Measurements from ENCODE around the gene KCNH3. TPM values are rescaled to one million over a fixed set of nuclear protein-coding genes. Genes with fewer than 3 reads are reported as not detected.

The KCNH3 gene
- total and polyA plus RNA-seq, 8 donors = 0.25 to 0.61 (median 0.49) TPM; not detected in 4

DNA sequence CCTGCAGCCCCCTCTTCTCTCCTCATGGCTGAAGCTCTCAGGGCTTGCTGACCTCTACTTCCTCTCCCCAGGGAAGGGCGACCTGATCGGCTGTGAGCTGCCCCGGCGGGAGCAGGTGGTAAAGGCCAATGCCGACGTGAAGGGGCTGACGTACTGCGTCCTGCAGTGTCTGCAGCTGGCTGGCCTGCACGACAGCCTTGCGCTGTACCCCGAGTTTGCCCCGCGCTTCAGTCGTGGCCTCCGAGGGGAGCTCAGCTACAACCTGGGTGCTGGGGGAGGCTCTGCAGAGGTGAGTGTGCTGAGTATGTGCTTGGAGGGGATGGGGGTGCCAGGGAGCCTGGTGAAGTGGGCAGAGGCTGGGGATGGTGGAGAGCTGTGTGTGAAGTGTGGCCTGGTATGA lies 15.4 kb downstream of the KCNH3 start:
- H3K4me3 ChIP-seq = no peak overlapping the region
- 71 to 81% (median 76%) methylated on average over 14 to 15 of the region's 15 CpGs for WGBS, 5 donors
- H3K27me3 ChIP-seq = peaks cover 0 to 12% (median 8%) of the 10 kb centered on the region in 3 donors
- no peak overlapping the region for H3K27ac ChIP-seq
- peaks cover under 1 to 5% (median 3%) of the 10 kb centered on the region in 4 donors for H3K4me1 ChIP-seq
- peaks cover 17 to 37% (median 34%) of the 10 kb centered on the region in 4 donors for H3K36me3 ChIP-seq
- DNase-seq = no peak
- intact Hi-C loops (cut with DNase I; ENCODE audit: low total_unique reads) = no loop called here
- H3K9me3 ChIP-seq = no peaks in the 10 kb centered on the region
- TF ChIP-seq, protein P1, sequence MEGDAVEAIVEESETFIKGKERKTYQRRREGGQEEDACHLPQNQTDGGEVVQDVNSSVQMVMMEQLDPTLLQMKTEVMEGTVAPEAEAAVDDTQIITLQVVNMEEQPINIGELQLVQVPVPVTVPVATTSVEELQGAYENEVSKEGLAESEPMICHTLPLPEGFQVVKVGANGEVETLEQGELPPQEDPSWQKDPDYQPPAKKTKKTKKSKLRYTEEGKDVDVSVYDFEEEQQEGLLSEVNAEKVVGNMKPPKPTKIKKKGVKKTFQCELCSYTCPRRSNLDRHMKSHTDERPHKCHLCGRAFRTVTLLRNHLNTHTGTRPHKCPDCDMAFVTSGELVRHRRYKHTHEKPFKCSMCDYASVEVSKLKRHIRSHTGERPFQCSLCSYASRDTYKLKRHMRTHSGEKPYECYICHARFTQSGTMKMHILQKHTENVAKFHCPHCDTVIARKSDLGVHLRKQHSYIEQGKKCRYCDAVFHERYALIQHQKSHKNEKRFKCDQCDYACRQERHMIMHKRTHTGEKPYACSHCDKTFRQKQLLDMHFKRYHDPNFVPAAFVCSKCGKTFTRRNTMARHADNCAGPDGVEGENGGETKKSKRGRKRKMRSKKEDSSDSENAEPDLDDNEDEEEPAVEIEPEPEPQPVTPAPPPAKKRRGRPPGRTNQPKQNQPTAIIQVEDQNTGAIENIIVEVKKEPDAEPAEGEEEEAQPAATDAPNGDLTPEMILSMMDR (IDR thresholded peaks at IDR 0.05) = no peak
- TF ChIP-seq POLR2A (IDR thresholded peaks at IDR 0.05) (no peak), POLR2AphosphoS5 (IDR thresholded peaks at IDR 0.05) (no peak), EP300 (IDR thresholded peaks at IDR 0.05) (no peak)

DNA sequence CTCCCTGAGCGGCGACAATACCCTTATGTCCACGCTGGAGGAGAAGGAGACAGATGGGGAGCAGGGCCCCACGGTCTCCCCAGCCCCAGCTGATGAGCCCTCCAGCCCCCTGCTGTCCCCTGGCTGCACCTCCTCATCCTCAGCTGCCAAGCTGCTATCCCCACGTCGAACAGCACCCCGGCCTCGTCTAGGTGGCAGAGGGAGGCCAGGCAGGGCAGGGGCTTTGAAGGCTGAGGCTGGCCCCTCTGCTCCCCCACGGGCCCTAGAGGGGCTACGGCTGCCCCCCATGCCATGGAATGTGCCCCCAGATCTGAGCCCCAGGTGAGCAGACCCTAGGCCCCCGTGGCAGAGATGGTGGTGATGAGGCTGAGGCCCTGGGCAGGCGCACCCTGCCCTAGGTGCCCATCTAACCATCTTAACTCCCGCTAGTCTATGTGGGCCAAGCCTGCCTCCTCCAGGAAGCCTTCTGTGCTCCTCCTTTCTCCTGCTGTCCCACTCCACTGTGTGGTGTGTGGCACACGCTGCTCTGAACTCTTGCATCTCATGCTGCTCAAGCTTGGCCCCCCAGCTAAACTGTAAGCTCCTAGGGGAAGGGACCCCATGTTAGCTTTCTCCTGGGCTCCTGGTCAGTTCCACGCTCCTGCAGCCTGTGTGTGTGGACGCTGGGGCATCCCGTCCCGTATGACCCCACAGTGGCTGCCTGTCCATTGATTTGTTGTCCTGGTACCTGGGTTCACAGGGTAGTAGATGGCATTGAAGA lies 17.0 kb downstream of the KCNH3 start:
- H3K9me3 ChIP-seq = no peaks in the 10 kb centered on the region
- no peak overlapping the region for H3K27ac ChIP-seq
- 76 to 91% (median 83%) methylated on average over 14 to 18 of the region's 18 CpGs for WGBS, 5 donors
- no peak overlapping the region for H3K4me3 ChIP-seq
- intact Hi-C loops (cut with DNase I; ENCODE audit: low total_unique reads) = no loop called here
- DNase-seq = no peak
- no peaks in the 10 kb centered on the region for H3K4me1 ChIP-seq
- TF ChIP-seq, protein P1 (IDR thresholded peaks at IDR 0.05) = no peak
- TF ChIP-seq POLR2A (IDR thresholded peaks at IDR 0.05) = no peak
- TF ChIP-seq EP300 (IDR thresholded peaks at IDR 0.05) = no peak
- TF ChIP-seq POLR2AphosphoS5 (IDR thresholded peaks at IDR 0.05) = no peak
- H3K27me3 ChIP-seq = no peaks in the 10 kb centered on the region
- H3K36me3 ChIP-seq = peaks cover 30 to 53% (median 50%) of the 10 kb centered on the region in 4 donors

DNA sequence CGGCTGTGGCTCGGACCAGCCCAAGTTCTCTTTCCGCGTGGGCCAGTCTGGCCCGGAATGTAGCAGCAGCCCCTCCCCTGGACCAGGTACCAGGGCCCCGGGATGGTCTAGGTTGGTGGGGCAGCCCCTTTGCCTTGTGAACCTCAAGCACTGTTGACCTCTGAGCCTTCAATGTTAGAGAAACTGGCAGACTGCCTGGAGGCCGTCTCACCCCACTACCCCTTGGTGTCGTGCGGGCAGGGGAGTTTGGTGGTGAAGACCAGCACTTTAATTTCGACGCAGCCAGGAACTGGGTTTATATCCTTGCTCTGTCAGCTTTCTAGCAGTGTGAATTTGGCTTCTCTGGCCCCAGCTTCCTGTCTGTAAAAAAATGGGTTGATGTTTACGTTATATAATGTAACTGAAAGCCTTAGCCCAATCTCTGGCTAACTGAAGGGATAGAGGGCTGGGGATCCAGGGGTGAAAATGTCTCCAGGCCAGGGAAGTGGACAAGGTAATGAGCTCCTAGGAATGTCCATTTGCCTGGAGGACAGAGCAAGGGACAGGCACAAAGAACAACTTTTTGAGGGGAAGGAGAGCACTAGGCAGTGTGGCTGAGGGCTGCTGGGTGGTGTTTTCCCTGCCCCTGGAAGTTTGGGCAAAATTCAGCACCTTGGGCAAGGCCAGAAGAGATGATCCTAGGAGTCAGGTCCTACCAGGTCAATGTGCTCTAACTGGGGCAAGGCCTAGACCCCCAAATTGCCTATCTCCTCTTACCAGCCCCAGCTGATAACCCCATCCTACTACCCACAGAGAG lies 17.8 kb downstream of the KCNH3 start:
- 69 to 80% (median 78%) methylated on average over 12 of the region's 12 CpGs for WGBS, 5 donors
- Histone ChIP-seq H3K27me3 (no peaks in the 10 kb centered on the region), H3K9me3 (no peaks in the 10 kb centered on the region), H3K4me1 (no peaks in the 10 kb centered on the region), H3K27ac (no peak overlapping the region), H3K36me3 (peaks cover 37 to 60% (median 58%) of the 10 kb centered on the region in 4 donors), H3K4me3 (no peak overlapping the region)
- DNase-seq = no peak
- intact Hi-C loops (cut with DNase I; ENCODE audit: low total_unique reads) = no loop called here
- TF ChIP-seq, protein P1 (IDR thresholded peaks at IDR 0.05) = no peak

DNA sequence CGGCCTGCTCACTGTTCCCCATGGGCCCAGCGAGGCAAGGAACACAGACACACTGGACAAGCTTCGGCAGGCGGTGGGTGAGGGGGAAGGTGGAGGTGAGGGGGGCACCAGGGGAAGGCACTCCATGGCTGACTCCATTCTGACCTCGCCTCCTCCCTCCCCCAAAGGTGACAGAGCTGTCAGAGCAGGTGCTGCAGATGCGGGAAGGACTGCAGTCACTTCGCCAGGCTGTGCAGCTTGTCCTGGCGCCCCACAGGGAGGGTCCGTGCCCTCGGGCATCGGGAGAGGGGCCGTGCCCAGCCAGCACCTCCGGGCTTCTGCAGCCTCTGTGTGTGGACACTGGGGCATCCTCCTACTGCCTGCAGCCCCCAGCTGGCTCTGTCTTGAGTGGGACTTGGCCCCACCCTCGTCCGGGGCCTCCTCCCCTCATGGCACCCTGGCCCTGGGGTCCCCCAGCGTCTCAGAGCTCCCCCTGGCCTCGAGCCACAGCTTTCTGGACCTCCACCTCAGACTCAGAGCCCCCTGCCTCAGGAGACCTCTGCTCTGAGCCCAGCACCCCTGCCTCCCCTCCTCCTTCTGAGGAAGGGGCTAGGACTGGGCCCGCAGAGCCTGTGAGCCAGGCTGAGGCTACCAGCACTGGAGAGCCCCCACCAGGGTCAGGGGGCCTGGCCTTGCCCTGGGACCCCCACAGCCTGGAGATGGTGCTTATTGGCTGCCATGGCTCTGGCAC lies 18.5 kb downstream of the KCNH3 start:
- H3K9me3 ChIP-seq = no peaks in the 10 kb centered on the region
- no peaks in the 10 kb centered on the region for H3K27me3 ChIP-seq
- no peak overlapping the region for H3K4me3 ChIP-seq
- DNase-seq = no peak
- peaks cover 45 to 68% (median 65%) of the 10 kb centered on the region in 4 donors for H3K36me3 ChIP-seq
- no peak overlapping the region for H3K27ac ChIP-seq
- TF ChIP-seq, protein P1 (IDR thresholded peaks at IDR 0.05) = no peak
- TF ChIP-seq POLR2A (IDR thresholded peaks at IDR 0.05) (no peak), POLR2AphosphoS5 (IDR thresholded peaks at IDR 0.05) (no peak), EP300 (IDR thresholded peaks at IDR 0.05) (no peak)
- intact Hi-C loops (cut with DNase I; ENCODE audit: low total_unique reads) = no loop called here
- H3K4me1 ChIP-seq = no peaks in the 10 kb centered on the region
- WGBS, 5 donors = 77 to 92% (median 89%) methylated on average over 11 to 18 of the region's 18 CpGs

All from stomach (tissue), 9 donors.